GM23338 (cell line): ENCODE results near the gene PIGU. TPM values are rescaled to one million over a fixed set of nuclear protein-coding genes. Genes with fewer than 3 reads are reported as not detected.

Experiments
- ATAC-seq: fragments of 200-7000 bp; cut with Tn5 transposase; 3 replicates; pipeline ENCODE4 v1.9.1; 2020
- DNase-seq: peaks from one replicate; pipeline ENCODE4 v3.0.0-alpha.2; 2015; ENCODE audit warnings: low spot score
- H2AFZ ChIP-seq: fragments of 200-600 bp; sonication (generic); 2 replicates; pipeline ENCODE4 v1.8.0; 2016; ENCODE audit warnings: antibody characterized with exemption, mild to moderate bottlenecking, moderate library complexity
- H3F3A ChIP-seq: fragments of 200-600 bp; sonication (generic); replicated peaks from 2 replicates; pipeline ENCODE4 v1.8.0; 2017; ENCODE audit warnings: antibody characterized with exemption, mixed run types, low read depth
- H3K27ac ChIP-seq: fragments of 200-600 bp; sonication (generic); 2 replicates; pipeline ENCODE4 v1.6.1; 2016; ENCODE audit warnings: low read depth
- H3K27me3 ChIP-seq: fragments of 200-600 bp; sonication (generic); 2 replicates; pipeline ENCODE4 v1.8.0; 2016; ENCODE audit warnings: mild to moderate bottlenecking, mixed run types, moderate library complexity; ENCODE audit not compliant: insufficient read depth
- H3K36me3 ChIP-seq: fragments of 200-600 bp; sonication (generic); 2 replicates; pipeline ENCODE4 v1.8.0; 2016; ENCODE audit warnings: mild to moderate bottlenecking; ENCODE audit not compliant: insufficient read depth
- H3K4me1 ChIP-seq: fragments of 200-600 bp; sonication (generic); 2 replicates; pipeline ENCODE4 v1.8.0; 2016; ENCODE audit warnings: mild to moderate bottlenecking, moderate library complexity; ENCODE audit not compliant: insufficient read depth
- H3K4me2 ChIP-seq: fragments of 200-600 bp; sonication (generic); 2 replicates; pipeline ENCODE4 v1.7.1; 2017; ENCODE audit warnings: mixed run types
- H3K4me3 ChIP-seq: fragments of 200-600 bp; sonication (generic); 2 replicates; pipeline ENCODE4 v1.6.1; 2016; ENCODE audit warnings: mixed run types
- H3K79me2 ChIP-seq: fragments of 200-600 bp; sonication (generic); replicated peaks from 2 replicates; pipeline ENCODE4 v1.8.0; 2017; ENCODE audit warnings: mild to moderate bottlenecking; ENCODE audit not compliant: insufficient read depth
- H3K9me2 ChIP-seq: fragments of 200-600 bp; sonication (generic); 2 replicates; pipeline ENCODE4 v1.8.0; 2017; ENCODE audit not compliant: insufficient read depth
- H4K20me1 ChIP-seq: fragments of 200-600 bp; sonication (generic); replicated peaks from 2 replicates; pipeline ENCODE4 v1.8.0; 2017; ENCODE audit warnings: mild to moderate bottlenecking; ENCODE audit not compliant: insufficient read depth
- H3K27ac Mint-ChIP-seq: 2 replicates; pipeline ENCODE4 v1.8.0; 2020; ENCODE audit warnings: inconsistent platforms, mild to moderate bottlenecking, moderate library complexity, mixed read lengths
- H3K27me3 Mint-ChIP-seq: 3 replicates; pipeline ENCODE4 v1.8.0; 2022; ENCODE audit warnings: low read depth, mild to moderate bottlenecking, moderate library complexity, mixed read lengths, inconsistent platforms; ENCODE audit not compliant: insufficient read depth, poor library complexity
- H3K36me3 Mint-ChIP-seq: 3 replicates; pipeline ENCODE4 v1.8.0; 2021; ENCODE audit warnings: low read depth, mild to moderate bottlenecking, inconsistent platforms, moderate library complexity, mixed read lengths
- H3K4me1 Mint-ChIP-seq: 3 replicates; pipeline ENCODE4 v1.8.0; 2020; ENCODE audit warnings: mild to moderate bottlenecking, inconsistent platforms, mixed read lengths
- H3K4me3 Mint-ChIP-seq: 3 replicates; pipeline ENCODE4 v1.8.0; 2021; ENCODE audit warnings: moderate library complexity, mild to moderate bottlenecking, inconsistent platforms, mixed read lengths
- H3K9me3 Mint-ChIP-seq: 3 replicates; pipeline ENCODE4 v1.8.0; 2020; ENCODE audit warnings: moderate library complexity, mild to moderate bottlenecking, inconsistent platforms, mixed read lengths
- CREB1 ChIP-seq: fragments of 250-450 bp; sonication (Bioruptor Pico); IDR thresholded peaks from 2 replicates; pipeline ENCODE4 v1.5.0; 2020; ENCODE audit warnings: low read depth, mild to moderate bottlenecking, moderate library complexity
- EZH2phosphoT487 ChIP-seq: fragments of 200-600 bp; sonication (generic); IDR thresholded peaks from one replicate; pipeline ENCODE4 v1.8.1; 2018; ENCODE audit warnings: antibody characterized with exemption; ENCODE audit not compliant: unreplicated experiment
- JUNB ChIP-seq: IDR thresholded peaks from one replicate; pipeline ENCODE4 v1.6.1; 2016; ENCODE audit warnings: antibody characterized with exemption; ENCODE audit not compliant: unreplicated experiment
- NANOG ChIP-seq: IDR thresholded peaks from 2 replicates; pipeline ENCODE4 v1.6.1; 2016; ENCODE audit warnings: antibody characterized with exemption, borderline replicate concordance
- POLR2AphosphoS5 ChIP-seq: IDR thresholded peaks from 2 replicates; pipeline ENCODE4 v1.6.1; 2016; ENCODE audit warnings: antibody characterized with exemption, low read depth
- STAT1 ChIP-seq: IDR thresholded peaks from one replicate; pipeline ENCODE4 v1.6.1; 2016; ENCODE audit warnings: antibody characterized with exemption; ENCODE audit not compliant: unreplicated experiment
- ZNF114 ChIP-seq: fragments of 250-450 bp; sonication (Bioruptor Pico); IDR thresholded peaks from 2 replicates; pipeline ENCODE4 v1.5.0; 2020; ENCODE audit warnings: mild to moderate bottlenecking, moderate library complexity
- ZNF331 ChIP-seq: fragments of 250-450 bp; sonication (Bioruptor Pico); IDR thresholded peaks from 2 replicates; pipeline ENCODE4 v1.5.0; 2020; ENCODE audit warnings: low read depth, mild to moderate bottlenecking, moderate library complexity
- polyA plus RNA-seq: library from polyadenylated mRNA; unstranded; fragments of >200 nt; fragmentation: Nextera tagmentation; extraction: Ambion mirVana; gene quantifications from 2 replicates; pipeline ENCODE4 v1.2.1, GENCODE V29; 2016
- total RNA-seq: library from RNA; depleted of rRNA; stranded (reverse); fragments of >200 nt; shearing (Covaris generic); gene quantifications from 2 replicates; pipeline ENCODE4 v1.2.3, GENCODE V29; 2014
- TF ChIP-seq, protein P1 (sequence below): IDR thresholded peaks from one replicate; pipeline ENCODE4 v1.6.1; 2018; ENCODE audit warnings: antibody characterized with exemption; ENCODE audit not compliant: unreplicated experiment
- TF ChIP-seq, protein P2 (sequence below), 2 experiments: fragments of 200-600 bp in 1 of 2; sonication (generic) in 1 of 2; conservative IDR thresholded peaks; 2 replicates each; pipeline versions ENCODE4 v1.5.1 to v1.6.1; 2016 to 2017; ENCODE audit warnings: antibody characterized with exemption in 2 of 2, low read depth in 2 of 2, mild to moderate bottlenecking in 2 of 2, moderate library complexity in 1 of 2
- TF ChIP-seq, protein P3 (sequence below): IDR thresholded peaks from 2 replicates; pipeline ENCODE4 v1.6.1; 2016; ENCODE audit warnings: antibody characterized with exemption

PIGU gene
- total and polyA plus RNA-seq, 2 experiments from 2014 or later: 24.3 to 28.9 TPM

DNA sequence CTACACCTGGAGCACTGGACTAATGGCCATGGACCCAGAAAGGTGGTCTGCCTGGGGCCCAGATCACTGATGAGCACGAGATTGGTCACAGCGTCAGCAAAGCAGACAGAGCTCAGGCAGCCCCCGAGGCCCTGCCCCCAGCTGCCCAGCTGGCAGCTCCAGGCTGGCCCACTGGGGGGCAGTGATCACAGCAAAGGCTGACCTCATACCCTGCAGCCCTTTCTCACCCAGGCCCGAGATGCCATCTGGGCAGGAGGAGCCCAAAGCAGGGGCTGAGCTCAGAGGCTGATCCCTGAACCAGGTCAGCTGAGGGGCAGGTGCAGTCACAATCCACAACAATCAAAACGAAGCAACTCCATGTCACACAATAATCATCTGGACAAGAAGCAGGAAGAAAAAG, 114.3 kb downstream of the PIGU start:
- ATAC-seq: peak; percentile 31
- no peaks in the 10 kb centered on the region for H3K9me2 ChIP-seq

DNA sequence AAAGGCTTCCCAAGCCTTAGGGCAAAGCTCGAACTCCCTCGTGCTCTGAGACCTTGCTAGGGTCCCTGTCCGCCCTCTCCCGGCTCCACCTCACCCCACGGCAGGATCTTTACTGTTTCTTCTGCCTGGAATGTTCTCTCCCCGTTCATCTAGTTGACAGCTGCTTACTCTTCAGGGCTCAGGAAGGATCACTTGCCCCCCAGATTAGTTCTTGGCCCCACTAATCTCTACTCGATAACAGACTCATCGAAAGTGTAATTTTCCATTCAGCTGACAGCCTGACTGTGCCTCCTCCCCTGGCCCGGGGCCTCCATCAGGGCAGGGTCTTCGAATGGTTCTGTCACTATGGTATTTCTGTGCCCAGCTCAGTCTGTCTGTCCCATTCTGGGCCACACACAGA, 115.2 kb downstream of the PIGU start:
- Histone ChIP-seq H4K20me1 (no peaks in the 10 kb centered on the region; the same call in 1 of the 2 replicates), H3K27ac (no peak overlapping the region), H3K79me2 (no peaks in the 10 kb centered on the region), H3K4me2 (no peak overlapping the region), H3K4me1 (no peaks in the 10 kb centered on the region), H3K27me3 (peaks cover 6% of the 10 kb centered on the region; the same call in 1 of the 2 replicates), H2AFZ (no peak overlapping the region), H3K4me3 (no peak overlapping the region), H3K9me2 (no peaks in the 10 kb centered on the region), H3F3A (no peaks in the 10 kb centered on the region), H3K36me3 (no peaks in the 10 kb centered on the region)
- Mint-ChIP-seq H3K9me3 (no peaks in the 10 kb centered on the region), H3K4me3 (no peak overlapping the region), H3K27ac (no peak overlapping the region), H3K36me3 (no peaks in the 10 kb centered on the region; the same call in 1 of the 3 replicates), H3K4me1 (peaks cover 3% of the 10 kb centered on the region; the same call in 2 of the 3 replicates), H3K27me3 (peaks cover 6% of the 10 kb centered on the region)
- DNase-seq (no peak), ATAC-seq (no peak)
- TF ChIP-seq STAT1 (no peak), NANOG (no peak), CREB1 (CRISPR knock-in tag) (no peak), JUNB (no peak), ZNF331 (no peak), ZNF114 (CRISPR knock-in tag) (no peak), POLR2AphosphoS5 (no peak), EZH2phosphoT487 (no peak)
- TF ChIP-seq, protein P1, sequence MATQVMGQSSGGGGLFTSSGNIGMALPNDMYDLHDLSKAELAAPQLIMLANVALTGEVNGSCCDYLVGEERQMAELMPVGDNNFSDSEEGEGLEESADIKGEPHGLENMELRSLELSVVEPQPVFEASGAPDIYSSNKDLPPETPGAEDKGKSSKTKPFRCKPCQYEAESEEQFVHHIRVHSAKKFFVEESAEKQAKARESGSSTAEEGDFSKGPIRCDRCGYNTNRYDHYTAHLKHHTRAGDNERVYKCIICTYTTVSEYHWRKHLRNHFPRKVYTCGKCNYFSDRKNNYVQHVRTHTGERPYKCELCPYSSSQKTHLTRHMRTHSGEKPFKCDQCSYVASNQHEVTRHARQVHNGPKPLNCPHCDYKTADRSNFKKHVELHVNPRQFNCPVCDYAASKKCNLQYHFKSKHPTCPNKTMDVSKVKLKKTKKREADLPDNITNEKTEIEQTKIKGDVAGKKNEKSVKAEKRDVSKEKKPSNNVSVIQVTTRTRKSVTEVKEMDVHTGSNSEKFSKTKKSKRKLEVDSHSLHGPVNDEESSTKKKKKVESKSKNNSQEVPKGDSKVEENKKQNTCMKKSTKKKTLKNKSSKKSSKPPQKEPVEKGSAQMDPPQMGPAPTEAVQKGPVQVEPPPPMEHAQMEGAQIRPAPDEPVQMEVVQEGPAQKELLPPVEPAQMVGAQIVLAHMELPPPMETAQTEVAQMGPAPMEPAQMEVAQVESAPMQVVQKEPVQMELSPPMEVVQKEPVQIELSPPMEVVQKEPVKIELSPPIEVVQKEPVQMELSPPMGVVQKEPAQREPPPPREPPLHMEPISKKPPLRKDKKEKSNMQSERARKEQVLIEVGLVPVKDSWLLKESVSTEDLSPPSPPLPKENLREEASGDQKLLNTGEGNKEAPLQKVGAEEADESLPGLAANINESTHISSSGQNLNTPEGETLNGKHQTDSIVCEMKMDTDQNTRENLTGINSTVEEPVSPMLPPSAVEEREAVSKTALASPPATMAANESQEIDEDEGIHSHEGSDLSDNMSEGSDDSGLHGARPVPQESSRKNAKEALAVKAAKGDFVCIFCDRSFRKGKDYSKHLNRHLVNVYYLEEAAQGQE: no peak
- TF ChIP-seq, protein P2, sequence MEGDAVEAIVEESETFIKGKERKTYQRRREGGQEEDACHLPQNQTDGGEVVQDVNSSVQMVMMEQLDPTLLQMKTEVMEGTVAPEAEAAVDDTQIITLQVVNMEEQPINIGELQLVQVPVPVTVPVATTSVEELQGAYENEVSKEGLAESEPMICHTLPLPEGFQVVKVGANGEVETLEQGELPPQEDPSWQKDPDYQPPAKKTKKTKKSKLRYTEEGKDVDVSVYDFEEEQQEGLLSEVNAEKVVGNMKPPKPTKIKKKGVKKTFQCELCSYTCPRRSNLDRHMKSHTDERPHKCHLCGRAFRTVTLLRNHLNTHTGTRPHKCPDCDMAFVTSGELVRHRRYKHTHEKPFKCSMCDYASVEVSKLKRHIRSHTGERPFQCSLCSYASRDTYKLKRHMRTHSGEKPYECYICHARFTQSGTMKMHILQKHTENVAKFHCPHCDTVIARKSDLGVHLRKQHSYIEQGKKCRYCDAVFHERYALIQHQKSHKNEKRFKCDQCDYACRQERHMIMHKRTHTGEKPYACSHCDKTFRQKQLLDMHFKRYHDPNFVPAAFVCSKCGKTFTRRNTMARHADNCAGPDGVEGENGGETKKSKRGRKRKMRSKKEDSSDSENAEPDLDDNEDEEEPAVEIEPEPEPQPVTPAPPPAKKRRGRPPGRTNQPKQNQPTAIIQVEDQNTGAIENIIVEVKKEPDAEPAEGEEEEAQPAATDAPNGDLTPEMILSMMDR (conservative IDR thresholded peaks at IDR 0.05; ENCODE audit: low read depth in 2 of 2): no peak
- TF ChIP-seq, protein P3, sequence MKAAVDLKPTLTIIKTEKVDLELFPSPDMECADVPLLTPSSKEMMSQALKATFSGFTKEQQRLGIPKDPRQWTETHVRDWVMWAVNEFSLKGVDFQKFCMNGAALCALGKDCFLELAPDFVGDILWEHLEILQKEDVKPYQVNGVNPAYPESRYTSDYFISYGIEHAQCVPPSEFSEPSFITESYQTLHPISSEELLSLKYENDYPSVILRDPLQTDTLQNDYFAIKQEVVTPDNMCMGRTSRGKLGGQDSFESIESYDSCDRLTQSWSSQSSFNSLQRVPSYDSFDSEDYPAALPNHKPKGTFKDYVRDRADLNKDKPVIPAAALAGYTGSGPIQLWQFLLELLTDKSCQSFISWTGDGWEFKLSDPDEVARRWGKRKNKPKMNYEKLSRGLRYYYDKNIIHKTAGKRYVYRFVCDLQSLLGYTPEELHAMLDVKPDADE: no peak

More for the DNA sequence above, 114.3 kb downstream of the PIGU start:
- H3K36me3 ChIP-seq: no peaks in the 10 kb centered on the region
- H3K4me2 ChIP-seq: no peak overlapping the region
- 0 out of 2 replicates have a peak, but pooled peaks cover 1% of the 10 kb centered on the region for H3K27me3 ChIP-seq
- H3K27me3 Mint-ChIP-seq: peaks cover 6% of the 10 kb centered on the region
- H3K4me3 Mint-ChIP-seq: no peak overlapping the region
- H3K4me1 ChIP-seq: no peaks in the 10 kb centered on the region
- H3K36me3 Mint-ChIP-seq: no peaks in the 10 kb centered on the region; the same call in 1 of the 3 replicates
- peak; percentile 69 for DNase-seq
- H3K9me3 Mint-ChIP-seq: no peaks in the 10 kb centered on the region
- TF ChIP-seq, protein P2 (conservative IDR thresholded peaks at IDR 0.05; ENCODE audit: low read depth in 2 of 2): peak; percentile 47 to 67
- no peak for TF ChIP-seq STAT1
- no peak overlapping the region for H2AFZ ChIP-seq
- no peaks in the 10 kb centered on the region for H3K79me2 ChIP-seq
- no peak overlapping the region for H3K27ac ChIP-seq
- no peak overlapping the region for H3K4me3 ChIP-seq
- no peak overlapping the region for H3K27ac Mint-ChIP-seq
- H3K4me1 Mint-ChIP-seq: peaks cover 7% of the 10 kb centered on the region
- no peaks in the 10 kb centered on the region for H3F3A ChIP-seq
- H4K20me1 ChIP-seq: no peaks in the 10 kb centered on the region; the same call in 1 of the 2 replicates
